Heart right ventricle (tissue), 16 donors: ENCODE results near the gene SHOC1. TPM values are rescaled to one million over a fixed set of nuclear protein-coding genes. Genes with fewer than 3 reads are reported as not detected.
A peak's percentile ranks its signal among the peaks of the same experiment; 100 is the strongest.

Experiments used
- ATAC-seq, 8 donors: fragments of 200-7000 bp; cut with Tn5 transposase; one replicate each; pipeline ENCODE4 v1.9.1; 2020; ENCODE audit warnings: mild to moderate bottlenecking in 8 of 8, moderate library complexity in 8 of 8, moderate number of reproducible peaks in 1 of 8
- DNase-seq, 2 donors: peaks; one replicate each; pipeline ENCODE4 v3.0.0-alpha.2; 2020
- H3K27ac ChIP-seq, 10 donors: fragments of 200-600 bp; sonication (generic) in 2 of 10; one replicate each; pipeline versions ENCODE4 v1.5.0 to v1.8.0; 2020 to 2022; ENCODE audit warnings: mild to moderate bottlenecking in 3 of 10
- H3K27me3 ChIP-seq, 7 donors: fragments of 200-600 bp; one replicate each; pipeline ENCODE4 v1.8.0; 2021 to 2022; ENCODE audit warnings: mild to moderate bottlenecking in 2 of 7
- H3K36me3 ChIP-seq, 9 donors: fragments of 200-600 bp; sonication (generic) in 1 of 9; one replicate each; pipeline versions ENCODE4 v1.5.0 to v1.8.0; 2020 to 2022; ENCODE audit warnings: mild to moderate bottlenecking in 2 of 9
- H3K4me1 ChIP-seq, 9 donors: fragments of 200-600 bp; sonication (generic) in 1 of 9; one replicate each; pipeline versions ENCODE4 v1.5.0 to v1.8.0; 2020 to 2022; ENCODE audit warnings: mild to moderate bottlenecking in 4 of 9
- H3K4me3 ChIP-seq, 10 donors: fragments of 200-600 bp; sonication (generic) in 2 of 10; one replicate each; pipeline versions ENCODE4 v1.5.0 to v1.8.0; 2020 to 2022; ENCODE audit warnings: mild to moderate bottlenecking in 7 of 10, moderate library complexity in 2 of 10
- H3K9me3 ChIP-seq, 11 donors: fragments of 200-600 bp in 10 of 11; sonication (generic) in 2 of 11; one replicate each; pipeline versions ENCODE4 v1.5.0 to v1.8.0; 2013 to 2022; ENCODE audit warnings: mild to moderate bottlenecking in 2 of 11, control low read depth in 1 of 11, moderate library complexity in 1 of 11
- WGBS, 2 donors: extraction: QIAGEN DNeasy Blood & Tissue Kit; methylation state at CpG; one replicate each; pipeline ENCODE4 v1.1.7; 2013; ENCODE audit warnings: inconsistent platforms in 1 of 2; 5-methylcytosine and 5-hydroxymethylcytosine counted together
- intact Hi-C, 10 donors: fragments of 100-400 bp; cut with DNase I; formaldehyde crosslinking; loops; one replicate each; pipeline versions ENCODE4 v1.11.1 to v1.14.2; 2022
- polyA plus RNA-seq, 2 donors: library from polyadenylated mRNA; stranded (reverse); fragments of 200-250 nt; gene quantifications; one replicate each; pipeline ENCODE4 v1.2.3, GENCODE V29; 2013
- total RNA-seq, 10 donors: library from RNA; stranded (reverse); fragmentation: NEBNext Ultra II Directional in 3 of 10; extraction: Animal tissue kit (Norgen Biotek cat#: 25700) in 3 of 10; gene quantifications; one replicate each; pipeline versions ENCODE4 v1.2.1 to v1.2.4, GENCODE V29; 2021 to 2023
- TF ChIP-seq, protein P1 (sequence below), 9 donors: fragments of 200-600 bp; sonication (generic) in 2 of 9; IDR thresholded peaks; one replicate each; pipeline versions ENCODE4 v1.5.0 to v1.8.0; 2021 to 2022; ENCODE audit warnings: antibody characterized with exemption in 9 of 9, mild to moderate bottlenecking in 5 of 9, moderate library complexity in 1 of 9
- donor health status: Arrhythmogenic right ventricular cardiomyopathy.
- donor health status: ischemic (EF 13 %, LVEDD 7.1; RV severe dilation, severe dysfunction).
- donor health status: healthy with polysubstance abuse.
- donor health status: DM: no; HTN: yes; CAD: no.
- donor health status: DM: no; HTN: no; CAD: no.
- donor health status: ischemic (EF 25% LVEDD 6.9; RV normal size, moderate dysfunction).
- donor health status: ischemic (EF 25% LVEDD 5.7; RV mildly dilated, moderate dysfunction).
- donor health status: healthy.
- donor health status: DM: yes; HTN: yes; CAD: no.
- donor health status: Ischemic cardiomyopathy.
- donor health status: ischemic (EF 35%, LVEDD 5.7; RV mildly dilated, moderate dysfunction).
- donor health status: nonischemic (EF 11% LVEDD 7.7; RV severe dilation, severe dysfunction).
- donor health status: DM: yes; HTN: yes; CAD: no.
- donor health status: PGD.
- donor health status: ischemic (EF 29% LVEDD 5.4; RV normal size, mild dysfunction).
- donor health status: nonischemic (EF 23%, LVEDD 6.1; RV moderate dilation, normal function).

The SHOC1 gene
- total and polyA plus RNA-seq, 12 donors, result not detected

DNA sequence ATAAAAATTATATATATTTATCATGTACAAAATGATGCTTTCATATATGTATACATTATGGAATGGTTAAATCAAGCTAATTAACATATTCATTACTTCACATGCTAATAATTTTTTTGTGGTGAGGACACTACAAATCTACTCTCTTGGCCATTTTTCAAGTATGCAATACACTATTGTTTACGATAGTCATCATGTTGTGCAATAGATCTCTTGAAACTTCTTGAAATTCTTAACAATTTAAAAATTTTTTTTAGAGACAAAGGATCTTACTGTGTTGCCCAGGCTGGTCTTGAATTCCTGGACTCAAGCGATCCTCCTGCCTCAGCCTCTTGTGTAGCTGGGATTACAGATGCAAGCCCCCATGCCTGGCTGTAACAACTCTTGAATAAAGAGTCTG, 45.2 kb upstream of the SHOC1 start:
- intact Hi-C loops, result no loop called here
- H3K36me3 ChIP-seq, result no peaks in the 10 kb centered on the region
- no peaks in the 10 kb centered on the region for H3K27me3 ChIP-seq
- ATAC-seq (no peak), DNase-seq (no peak)
- peaks cover 0 to 21% (median 6%) of the 10 kb centered on the region in 9 donors for H3K4me1 ChIP-seq
- TF ChIP-seq, protein P1, sequence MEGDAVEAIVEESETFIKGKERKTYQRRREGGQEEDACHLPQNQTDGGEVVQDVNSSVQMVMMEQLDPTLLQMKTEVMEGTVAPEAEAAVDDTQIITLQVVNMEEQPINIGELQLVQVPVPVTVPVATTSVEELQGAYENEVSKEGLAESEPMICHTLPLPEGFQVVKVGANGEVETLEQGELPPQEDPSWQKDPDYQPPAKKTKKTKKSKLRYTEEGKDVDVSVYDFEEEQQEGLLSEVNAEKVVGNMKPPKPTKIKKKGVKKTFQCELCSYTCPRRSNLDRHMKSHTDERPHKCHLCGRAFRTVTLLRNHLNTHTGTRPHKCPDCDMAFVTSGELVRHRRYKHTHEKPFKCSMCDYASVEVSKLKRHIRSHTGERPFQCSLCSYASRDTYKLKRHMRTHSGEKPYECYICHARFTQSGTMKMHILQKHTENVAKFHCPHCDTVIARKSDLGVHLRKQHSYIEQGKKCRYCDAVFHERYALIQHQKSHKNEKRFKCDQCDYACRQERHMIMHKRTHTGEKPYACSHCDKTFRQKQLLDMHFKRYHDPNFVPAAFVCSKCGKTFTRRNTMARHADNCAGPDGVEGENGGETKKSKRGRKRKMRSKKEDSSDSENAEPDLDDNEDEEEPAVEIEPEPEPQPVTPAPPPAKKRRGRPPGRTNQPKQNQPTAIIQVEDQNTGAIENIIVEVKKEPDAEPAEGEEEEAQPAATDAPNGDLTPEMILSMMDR (IDR thresholded peaks at IDR 0.05), result no peak
- WGBS, 2 donors, result 82 to 89% methylated on average over 2 of the region's 2 CpGs
- H3K9me3 ChIP-seq, result no peaks in the 10 kb centered on the region
- no peak overlapping the region for H3K4me3 ChIP-seq
- no peak overlapping the region for H3K27ac ChIP-seq

DNA sequence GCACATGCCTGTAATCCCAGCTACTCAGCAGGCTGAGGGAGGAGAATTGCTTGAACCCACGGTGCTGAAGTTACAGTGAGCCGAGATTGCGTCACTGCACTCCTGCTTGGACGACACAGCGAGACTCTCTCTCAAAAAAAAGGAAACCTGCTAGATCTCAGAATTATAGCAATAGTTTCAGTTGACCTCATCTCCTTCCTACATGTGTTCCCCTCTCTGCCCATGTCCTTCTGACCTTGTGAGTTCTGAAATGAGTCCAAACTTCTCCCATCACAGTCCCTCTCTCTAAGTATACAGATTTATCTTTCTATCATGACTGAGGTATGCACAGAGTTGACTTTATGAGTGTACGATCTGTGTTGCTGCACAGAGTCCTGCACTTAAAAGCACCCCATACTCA, 44.6 kb upstream of the SHOC1 start:
- TF ChIP-seq, protein P1 (IDR thresholded peaks at IDR 0.05), result no peak
- Histone ChIP-seq H3K9me3 (no peaks in the 10 kb centered on the region), H3K4me1 (peaks cover 0 to 21% (median 6%) of the 10 kb centered on the region in 9 donors), H3K27ac (no peak overlapping the region), H3K27me3 (no peaks in the 10 kb centered on the region), H3K4me3 (no peak overlapping the region), H3K36me3 (no peaks in the 10 kb centered on the region)
- intact Hi-C loops, result no loop called here
- ATAC-seq, result peak in 1 of 8 donors; percentile 48
- no peak for DNase-seq
- 53 to 62% methylated on average over 6 of the region's 6 CpGs for whole genome bisulfite sequencing, 2 donors

DNA sequence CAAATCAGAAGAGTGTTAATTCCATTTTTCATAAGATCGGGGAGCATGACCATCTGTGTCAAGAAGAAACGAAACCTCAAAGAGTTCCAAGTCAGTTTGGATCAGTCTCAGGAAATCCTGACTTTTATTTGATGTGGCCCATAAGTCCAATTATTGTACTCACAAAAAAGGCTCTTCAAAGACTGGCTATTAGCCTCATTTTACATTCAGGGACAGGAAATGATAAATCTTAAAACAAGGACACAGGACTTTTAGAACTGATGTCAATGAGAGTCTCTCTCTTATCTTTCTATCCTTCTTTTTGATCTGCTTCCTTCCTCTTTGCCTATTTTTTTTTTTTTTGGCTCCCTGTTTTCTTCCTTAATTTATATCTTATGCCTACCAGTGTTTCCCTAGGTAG, 43.7 kb upstream of the SHOC1 start:
- ATAC-seq, result no peak
- no peaks in the 10 kb centered on the region for H3K27me3 ChIP-seq
- no peaks in the 10 kb centered on the region for H3K36me3 ChIP-seq

DNA sequence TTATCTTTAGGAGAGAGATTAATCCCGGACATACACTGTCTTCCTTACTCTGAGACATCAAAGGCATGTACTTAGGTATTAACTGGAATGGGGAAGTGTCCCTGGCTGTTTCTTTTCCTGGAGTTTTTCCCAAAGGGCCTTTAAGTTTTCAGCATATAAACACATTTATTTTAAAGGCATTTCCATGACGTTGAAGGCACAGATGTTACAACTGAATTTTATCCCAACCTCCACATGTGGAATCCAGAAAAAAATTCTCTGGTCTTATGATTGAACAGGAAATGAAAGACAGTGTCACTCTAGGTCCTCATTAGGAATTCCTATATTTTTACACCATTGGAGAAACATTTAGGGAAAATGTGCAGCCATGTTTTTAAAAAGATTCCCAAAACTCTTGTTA, 41.6 kb upstream of the SHOC1 start:
- Histone ChIP-seq H3K9me3 (no peaks in the 10 kb centered on the region), H3K4me1 (peaks cover 0 to 18% (median 6%) of the 10 kb centered on the region in 9 donors), H3K4me3 (no peak overlapping the region), H3K27ac (no peak overlapping the region), H3K27me3 (no peaks in the 10 kb centered on the region), H3K36me3 (no peaks in the 10 kb centered on the region)
- 47 to 57% methylated on average over 2 of the region's 2 CpGs for WGBS, 2 donors
- ATAC-seq (no peak), DNase-seq (no peak)
- TF ChIP-seq, protein P1 (IDR thresholded peaks at IDR 0.05), result no peak
- intact Hi-C loops, result no loop called here

More for the DNA sequence above, 43.7 kb upstream of the SHOC1 start:
- 44 to 65% methylated on average over 2 of the region's 2 CpGs for WGBS, 2 donors
- DNase-seq, result no peak
- Histone ChIP-seq H3K4me3 (no peak overlapping the region), H3K9me3 (no peaks in the 10 kb centered on the region), H3K4me1 (peaks cover 0 to 21% (median 6%) of the 10 kb centered on the region in 9 donors), H3K27ac (no peak overlapping the region)
- intact Hi-C loops, result no loop called here
- TF ChIP-seq, protein P1 (IDR thresholded peaks at IDR 0.05), result no peak
